A673 (cell line): Measurements from ENCODE around the gene ZFYVE21. TPM values are rescaled to one million over a fixed set of nuclear protein-coding genes. Genes with fewer than 3 reads are reported as not detected.

Source experiments
- BruUV-seq: library from RNA; stranded (reverse); fragments of 400-500 nt; replicated peaks from 2 replicates; lab custom pipeline; 2021; lab: Mats Ljungman, UMichigan
- CTCF ChIA-PET: fragments of 300-600 bp; sonication (Branson Sonifier 250); formaldehyde crosslinking; loops from one replicate; lab custom pipeline; 2022; ENCODE audit warnings: antibody characterized with exemption; lab: Charles Lee
- POLR2A ChIA-PET: fragments of 300-600 bp; sonication (Branson Sonifier 250); formaldehyde crosslinking; loops from one replicate; lab custom pipeline; 2022; ENCODE audit warnings: antibody characterized with exemption; ENCODE audit not compliant: low non-redundant PET; lab: Charles Lee
- DNase-seq: peaks from one replicate; pipeline ENCODE4 v3.0.0-alpha.2; 2015; ENCODE audit warnings: low spot score
- H3K27ac ChIP-seq: fragments of 200-600 bp; sonication (generic); 2 replicates; pipeline ENCODE4 v1.5.1; 2016; ENCODE audit warnings: mixed run types, low read depth, mild to moderate bottlenecking, mixed read lengths, antibody characterized with exemption, low read length; ENCODE audit not compliant: poor library complexity, severe bottlenecking
- H3K27me3 ChIP-seq: fragments of 200-600 bp; sonication (generic); replicated peaks from 2 replicates; pipeline ENCODE4 v1.6.1; 2017; ENCODE audit warnings: mixed run types, low read depth, mild to moderate bottlenecking, mixed read lengths, antibody characterized with exemption, low read length; ENCODE audit not compliant: insufficient read depth, poor library complexity
- H3K36me3 ChIP-seq: fragments of 200-600 bp; sonication (generic); 2 replicates; pipeline ENCODE4 v1.6.1; 2016; ENCODE audit warnings: mixed run types, mild to moderate bottlenecking, mixed read lengths, antibody characterized with exemption, low read length; ENCODE audit not compliant: insufficient read depth, poor library complexity, severe bottlenecking
- H3K4me1 ChIP-seq: fragments of 200-600 bp; sonication (generic); 2 replicates; pipeline ENCODE4 v1.6.1; 2017; ENCODE audit warnings: mixed run types, mild to moderate bottlenecking, mixed read lengths, antibody characterized with exemption, low read length; ENCODE audit not compliant: insufficient read depth, poor library complexity, severe bottlenecking
- H3K4me3 ChIP-seq: fragments of 200-600 bp; sonication (generic); 2 replicates; pipeline ENCODE4 v1.5.1; 2016; ENCODE audit warnings: low read depth, mixed run types, mild to moderate bottlenecking, mixed read lengths, low read length; ENCODE audit not compliant: poor library complexity, severe bottlenecking
- H3K9me3 ChIP-seq: fragments of 200-600 bp; sonication (generic); 2 replicates; pipeline ENCODE4 v1.6.1; 2016; ENCODE audit warnings: mixed run types, low read depth, mild to moderate bottlenecking, mixed read lengths, antibody characterized with exemption, low read length; ENCODE audit not compliant: poor library complexity, severe bottlenecking
- CTCF ChIP-seq: fragments of 300-800, 200-600 bp; sonication (generic); conservative IDR thresholded peaks from 2 replicates; pipeline ENCODE4 v1.5.1; 2017; ENCODE audit warnings: low read depth, mild to moderate bottlenecking, antibody characterized with exemption, low read length, moderate library complexity, mixed read lengths
- EZH2 ChIP-seq: fragments of 200-600 bp; sonication (generic); IDR thresholded peaks from 2 replicates; pipeline ENCODE4 v1.6.1; 2017; ENCODE audit warnings: borderline replicate concordance, low read depth, mild to moderate bottlenecking, mixed read lengths, antibody characterized with exemption, low read length; ENCODE audit not compliant: poor library complexity, severe bottlenecking
- intact Hi-C: fragments of 100-400 bp; cut with micrococcal nuclease; formaldehyde crosslinking; loops from one replicate; pipeline ENCODE4 v1.10.0; 2022; ENCODE audit not compliant: unreplicated experiment
- total RNA-seq: library from RNA; stranded (reverse); gene quantifications from 2 replicates; pipeline ENCODE4 v1.2.3, GENCODE V29; 2021

The ZFYVE21 gene
- total RNA-seq, 1 experiment from 2014 or later = 35.7 TPM

DNA sequence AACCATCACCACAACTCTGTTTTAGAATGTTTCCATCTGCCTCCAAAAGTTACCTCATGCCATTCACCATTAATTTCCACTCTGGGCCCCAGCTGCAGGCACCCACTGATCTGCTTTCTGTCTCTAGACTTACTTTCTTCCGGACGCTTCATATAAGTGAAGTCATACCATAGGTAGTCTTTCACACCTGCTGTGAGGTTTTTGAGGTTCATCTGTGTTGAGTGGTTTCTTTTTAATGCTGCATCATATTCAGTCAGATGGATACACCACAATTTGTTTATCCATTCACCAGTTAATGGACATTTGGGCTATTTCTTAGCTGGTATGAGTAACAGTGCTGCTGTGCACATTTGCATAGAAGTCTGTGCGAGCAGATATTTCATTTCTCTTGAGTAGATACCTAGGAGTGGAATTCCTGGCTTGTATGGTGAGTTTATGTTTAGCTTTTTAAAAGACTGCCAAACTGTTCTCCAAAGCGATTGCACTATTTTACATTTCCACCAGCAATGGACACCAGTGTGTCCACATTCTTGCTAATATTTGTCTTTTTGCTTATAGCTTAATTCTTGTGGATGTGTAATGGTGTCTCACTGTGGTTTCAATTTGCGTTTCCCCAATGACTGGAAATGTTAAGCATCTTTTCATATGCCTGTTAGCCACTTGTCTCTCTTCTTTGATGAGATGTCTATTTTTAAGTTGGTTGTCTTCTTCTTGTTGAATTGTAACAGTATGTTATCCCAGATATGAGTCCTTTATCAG is 48.3 kb downstream of the ZFYVE21 start:
- Histone ChIP-seq H3K27ac (no peak overlapping the region), H3K27me3 (no peaks in the 10 kb centered on the region), H3K4me3 (no peak overlapping the region), H3K4me1 (no peaks in the 10 kb centered on the region), H3K36me3 (no peaks in the 10 kb centered on the region), H3K9me3 (no peaks in the 10 kb centered on the region)
- POLR2A ChIA-PET = no interaction called here
- intact Hi-C loops = no loop called here
- no peak for TF ChIP-seq EZH2
- TF ChIP-seq CTCF = no peak
- no TSS peak for BruUV-seq
- DNase-seq = no peak
- CTCF ChIA-PET = no interaction called here

DNA sequence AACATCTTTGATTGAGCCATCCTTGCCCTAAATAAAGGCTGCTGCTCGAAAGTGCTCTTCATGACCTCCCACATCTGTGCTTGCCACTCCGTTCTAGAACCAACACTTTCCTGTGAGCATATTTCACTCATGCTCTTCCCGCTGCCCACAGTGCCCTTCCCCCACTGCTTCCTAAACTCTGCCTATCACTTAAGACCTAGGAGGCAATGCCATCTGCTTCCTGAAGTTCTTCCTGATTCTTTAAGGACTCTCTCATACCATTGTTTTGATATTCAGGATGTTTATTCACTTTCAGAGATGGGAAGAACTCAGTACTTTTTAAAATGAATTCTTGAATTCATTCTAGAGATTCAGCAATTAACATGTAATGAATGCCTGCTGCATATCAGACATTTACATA is 49.9 kb downstream of the ZFYVE21 start:
- no peak for TF ChIP-seq CTCF
- no peak for TF ChIP-seq EZH2
- CTCF ChIA-PET = no interaction called here

GRCh38 chr14:103767336-103767894 is 51.8 kb downstream of the ZFYVE21 start:
- no peak for DNase-seq
- TF ChIP-seq EZH2 (no peak), CTCF (no peak)
- no peaks in the 10 kb centered on the region for H3K9me3 ChIP-seq
- POLR2A ChIA-PET = no interaction called here
- no peaks in the 10 kb centered on the region for H3K4me1 ChIP-seq
- no peak overlapping the region for H3K4me3 ChIP-seq
- no peaks in the 10 kb centered on the region for H3K27me3 ChIP-seq
- H3K27ac ChIP-seq = no peak overlapping the region
- intact Hi-C loops = no loop called here
- H3K36me3 ChIP-seq = no peaks in the 10 kb centered on the region
- BruUV-seq = no TSS peak
- CTCF ChIA-PET = no interaction called here

More for the DNA sequence above, 49.9 kb downstream of the ZFYVE21 start:
- no peak for DNase-seq
- Histone ChIP-seq H3K27me3 (no peaks in the 10 kb centered on the region), H3K36me3 (no peaks in the 10 kb centered on the region), H3K4me3 (no peak overlapping the region), H3K9me3 (no peaks in the 10 kb centered on the region), H3K27ac (no peak overlapping the region), H3K4me1 (no peaks in the 10 kb centered on the region)
- BruUV-seq = no TSS peak
- intact Hi-C loops = no loop called here
- POLR2A ChIA-PET = no interaction called here
